GM18868 (cell line): ENCODE data around the gene CD200R1L.

Source experiments
- ATAC-seq: cut with Tn5 transposase; IDR thresholded peaks from one replicate; pipeline ENCODE4 v1.9.1; 2021; ENCODE audit warnings: mild to moderate bottlenecking, moderate library complexity; ENCODE audit not compliant: unreplicated experiment

The CD200R1L gene

DNA sequence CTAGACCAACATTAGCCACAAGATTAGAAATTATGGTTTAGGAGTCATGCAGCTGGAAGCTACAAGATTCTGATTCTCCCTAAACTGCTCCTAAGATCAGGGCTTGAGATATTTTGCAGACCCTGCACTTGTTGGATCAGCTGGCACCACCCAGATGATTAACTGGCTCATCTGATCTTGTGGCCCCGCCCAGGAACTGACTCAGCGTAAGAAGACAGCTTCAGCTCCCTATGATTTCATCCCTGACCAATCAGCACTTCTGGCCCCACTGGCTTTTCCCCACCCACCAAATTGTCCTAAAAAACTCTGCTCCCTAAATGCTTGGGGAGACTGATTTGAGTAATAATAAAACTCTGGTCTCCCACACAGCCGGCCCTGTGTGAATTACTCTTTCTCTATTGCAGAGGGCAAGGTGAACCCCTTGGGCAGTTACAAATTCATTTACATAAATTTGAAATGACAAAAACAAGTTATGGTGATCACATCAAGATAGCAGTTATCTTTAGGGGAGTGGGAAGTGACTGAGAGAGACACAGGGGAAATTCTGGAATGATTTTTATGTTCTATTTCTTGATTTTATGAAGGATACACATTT, 76.5 kb downstream of the CD200R1L start:
- ATAC-seq, result no peak

DNA sequence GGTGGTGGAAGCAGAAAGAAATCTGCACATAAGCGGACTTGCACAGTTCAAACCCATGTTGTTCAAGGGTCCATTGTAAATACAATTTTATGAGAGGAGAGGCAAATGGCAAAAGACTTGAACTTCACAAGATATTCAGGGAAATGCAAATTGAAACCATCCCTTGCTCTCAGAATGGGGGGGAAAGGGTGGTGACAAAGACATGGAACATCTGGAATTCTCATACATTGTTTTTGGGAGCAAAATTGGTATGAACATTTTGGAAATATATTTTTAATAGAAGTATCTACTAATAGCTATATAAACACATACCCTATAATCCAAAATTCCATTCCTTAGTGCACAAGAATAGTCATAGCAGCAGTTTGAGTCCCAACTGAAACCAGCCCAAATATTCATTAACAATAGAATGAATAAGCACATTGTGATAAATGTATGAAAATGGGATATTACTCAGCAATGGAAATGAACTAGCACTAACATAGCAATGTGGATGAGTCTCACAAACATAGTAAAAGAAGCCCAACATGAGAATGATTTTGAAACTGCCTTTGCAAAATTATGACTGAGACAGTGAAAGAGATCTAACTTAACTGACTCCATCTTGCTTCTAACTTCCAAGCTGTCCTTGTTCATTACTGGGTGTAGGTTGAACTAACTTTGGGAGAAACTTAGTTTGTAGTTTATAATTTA, 77.2 kb downstream of the CD200R1L start:
- ATAC-seq, result no peak

DNA sequence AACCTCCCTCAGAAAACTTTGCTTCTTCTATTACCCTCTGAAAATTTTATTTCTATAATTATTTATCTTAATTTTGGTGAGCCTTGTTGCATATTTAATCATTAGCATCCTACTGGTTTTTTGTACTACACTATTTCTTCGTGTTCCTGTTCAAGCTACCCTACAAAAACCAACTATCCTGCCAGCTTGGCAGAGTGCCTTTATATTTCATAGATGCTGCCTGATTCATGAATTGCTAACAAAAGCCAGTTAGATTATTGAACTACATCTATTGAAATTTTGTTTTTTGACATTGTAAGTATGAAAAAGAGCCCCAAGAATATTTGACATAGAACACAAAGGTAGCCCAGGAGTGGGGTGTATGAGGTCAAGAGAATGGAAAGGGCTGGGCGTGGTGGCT, 78.9 kb downstream of the CD200R1L start:
- no peak for ATAC-seq

DNA sequence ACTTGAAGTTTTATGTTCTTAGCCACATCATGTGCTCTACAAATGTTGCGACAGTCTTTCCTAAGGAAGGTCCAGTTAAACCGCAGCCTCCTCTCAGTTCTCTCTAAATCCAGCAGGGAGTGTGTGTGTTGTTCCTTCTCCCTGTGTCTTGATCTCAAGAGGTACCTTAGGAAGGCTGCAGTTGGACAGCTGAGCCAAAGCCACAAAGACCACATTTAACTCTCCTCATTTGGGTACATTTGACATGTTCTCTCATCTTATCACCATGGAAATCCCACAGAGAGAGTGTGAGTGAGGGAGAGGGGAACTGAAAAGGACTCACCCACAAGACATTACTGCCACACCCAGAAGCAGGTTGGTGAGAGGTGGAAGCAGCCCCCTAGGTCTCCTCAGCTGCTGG, 79.5 kb downstream of the CD200R1L start:
- ATAC-seq, result peak; percentile 87
